Mammary epithelial cell (primary cell): Measurements from ENCODE around the gene SARNP.

Source experiments
- CTCF ChIP-seq, 2 donors: IDR thresholded peaks in 1 of 2; conservative IDR thresholded peaks in 1 of 2; 2 replicates each; pipeline ENCODE4 v1.5.1; 2011 to 2012; ENCODE audit warnings: inconsistent platforms in 2 of 2, low read length in 2 of 2, mild to moderate bottlenecking in 2 of 2, control low read depth in 1 of 2, low read depth in 1 of 2; ENCODE audit not compliant: insufficient read depth in 1 of 2; ENCODE audit errors: extremely low read depth in 1 of 2
- EZH2 ChIP-seq: IDR thresholded peaks from 2 replicates; pipeline ENCODE4 v1.6.1; 2012; ENCODE audit warnings: low read length, inconsistent platforms, borderline replicate concordance

DNA sequence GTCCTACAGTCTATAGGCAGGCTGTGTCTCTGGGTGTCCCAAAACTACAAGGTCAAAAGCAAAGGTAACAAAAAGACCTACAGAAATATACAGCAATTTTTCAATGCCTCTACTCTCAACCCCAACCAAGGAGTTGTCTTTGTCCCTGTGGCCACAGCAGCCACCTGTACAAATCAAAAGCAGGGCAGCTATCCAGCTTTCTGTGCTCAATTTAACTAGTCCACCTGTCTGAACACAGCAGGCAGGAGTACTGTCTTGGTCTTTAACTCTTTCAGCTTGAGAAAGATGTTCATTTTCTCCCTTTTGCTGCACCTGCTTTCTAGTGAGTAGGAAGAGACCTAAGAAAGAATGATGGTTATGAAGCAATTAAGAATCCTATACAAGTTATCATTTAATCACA is 54.9 kb downstream of the SARNP start:
- TF ChIP-seq CTCF (conservative IDR thresholded peaks at IDR 0.05 in 1 of 2, IDR thresholded peaks at IDR 0.05 in 1 of 2; ENCODE audit: extremely low read depth in 1 of 2, insufficient read depth in 1 of 2, low read depth in 1 of 2, low read length in 2 of 2) = no peak
- TF ChIP-seq EZH2 = no peak
